Forelimb muscle (tissue), 1 donor: ENCODE data around the gene MRPS23. TPM values are rescaled to one million over a fixed set of nuclear protein-coding genes. Genes with fewer than 3 reads are reported as not detected.
"Not testable (repeated sequence)": the region's sequence is repeated elsewhere in the genome, so short reads cannot be mapped to it uniquely, and the experiment has no call there.

Source experiments
- DNase-seq: peaks from one replicate; pipeline ENCODE4 v3.0.0-alpha.2; 2013; ENCODE audit warnings: low read depth
- polyA plus RNA-seq: library from polyadenylated mRNA; unstranded; fragments of 120-200 nt; gene quantifications from one replicate; pipeline ENCODE4 v1.2.1, GENCODE V29; 2013; ENCODE audit not compliant: insufficient read length

The MRPS23 gene
- polyA plus RNA-seq, 1 donor, result 36.1 TPM

DNA sequence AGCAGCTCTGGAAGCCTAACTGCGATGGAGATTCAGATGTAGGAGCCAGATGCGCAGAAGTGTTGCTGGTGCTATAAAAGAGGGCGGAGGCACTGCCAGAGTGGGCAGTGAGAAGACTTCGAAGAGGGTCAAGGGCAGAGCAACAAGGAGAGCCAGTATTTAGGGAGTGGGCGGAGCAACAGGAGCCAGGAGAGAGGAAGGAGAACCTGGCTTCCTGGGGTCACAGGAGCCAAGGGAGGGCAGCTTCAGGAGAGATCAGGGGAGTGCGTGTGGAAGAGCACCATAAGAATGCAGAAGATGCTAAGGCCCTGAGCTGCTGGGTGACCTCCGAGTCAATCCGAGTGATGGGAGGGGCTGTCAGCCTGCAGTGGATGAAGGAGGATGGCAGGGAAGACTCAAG, 14.4 kb upstream of the MRPS23 start:
- no peak for DNase-seq

GRCh38 chr17:57862694-57863667, 13.1 kb upstream of the MRPS23 start:
- DNase-seq, result no peak

DNA sequence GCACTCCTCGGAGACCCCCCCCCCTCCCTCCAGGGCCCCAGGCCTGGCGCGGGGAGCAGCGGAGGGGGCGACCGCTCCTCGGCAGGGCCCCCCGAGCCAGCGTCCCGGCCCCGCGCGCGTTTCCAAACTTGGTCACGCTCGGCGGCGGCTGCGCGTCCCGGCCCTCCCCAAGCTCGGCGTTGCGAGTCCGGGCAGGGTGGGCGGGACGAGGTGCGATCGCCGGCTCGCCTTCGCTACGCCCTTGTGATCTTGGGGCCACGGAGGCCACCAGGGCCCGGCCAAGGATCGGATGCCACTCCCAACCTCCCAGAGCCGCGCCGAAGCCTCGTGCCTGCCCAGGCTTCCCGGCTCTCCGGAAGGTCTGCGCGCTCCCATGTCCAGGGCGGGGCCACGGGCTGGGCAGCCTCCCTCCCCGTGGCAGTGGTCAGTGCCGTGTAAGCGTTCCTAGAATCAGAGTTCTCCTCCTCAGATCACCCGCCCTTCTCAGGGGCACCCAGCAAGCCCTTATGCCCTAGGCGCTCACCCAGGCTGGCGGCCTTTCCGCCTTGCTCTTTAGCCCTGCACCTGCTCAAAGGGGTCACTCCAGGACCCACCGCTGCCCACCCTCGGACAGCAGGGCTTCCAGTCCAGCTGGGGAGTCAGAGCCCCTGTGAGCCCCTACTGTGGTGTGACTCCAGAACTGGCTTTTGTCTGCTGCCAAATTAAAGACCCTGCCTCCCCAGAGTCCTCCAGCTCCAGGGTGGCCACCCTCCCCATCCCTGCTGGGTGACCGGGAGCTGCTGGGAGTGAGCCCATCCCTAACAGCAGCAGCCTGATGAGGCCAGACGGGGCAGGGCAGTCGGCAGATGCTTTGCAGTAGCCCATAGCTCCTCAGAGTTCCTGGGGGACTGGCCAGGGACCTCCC, 12.2 kb upstream of the MRPS23 start:
- no peak for DNase-seq

DNA sequence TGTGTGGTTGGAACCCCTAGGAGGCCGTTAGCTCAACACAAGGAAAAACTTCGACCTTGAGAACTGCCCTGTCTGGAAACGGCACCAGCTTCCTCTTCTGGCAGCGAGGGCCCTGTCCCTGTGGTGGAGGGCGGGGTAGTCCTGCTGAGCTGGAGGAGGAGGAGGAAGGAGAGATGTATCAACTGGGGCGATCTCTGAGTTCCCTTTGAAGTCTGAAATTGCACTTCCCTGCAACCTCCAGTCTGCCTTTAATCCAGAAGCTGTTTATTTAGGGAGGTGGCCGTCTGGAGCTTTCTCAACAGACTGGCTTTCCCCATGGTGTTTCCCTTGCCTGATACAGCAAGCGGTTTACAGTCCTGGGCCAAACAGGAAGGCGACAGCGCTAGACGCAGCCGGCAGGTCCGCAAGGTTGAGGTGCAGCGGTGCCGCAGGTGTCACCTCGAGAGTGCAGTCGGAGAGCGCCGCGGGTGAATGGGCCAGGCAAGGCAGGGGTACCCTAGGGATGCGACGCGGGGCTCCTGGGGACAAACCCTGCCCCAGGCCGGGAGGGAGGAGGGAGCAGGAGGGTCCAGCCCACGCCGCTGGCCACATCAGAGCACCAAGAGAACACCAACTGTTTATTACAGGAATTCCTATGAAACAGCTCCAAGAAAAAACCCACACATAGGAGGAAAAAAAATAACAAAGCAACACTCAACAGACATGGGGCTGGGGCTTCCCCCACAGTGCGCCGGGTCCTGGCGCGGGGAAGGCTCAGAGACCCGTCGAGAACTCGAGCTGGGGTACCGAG, 11.4 kb upstream of the MRPS23 start:
- no peak for DNase-seq

GRCh38 chr17:57860414-57860999, 10.7 kb upstream of the MRPS23 start:
- no peak for DNase-seq

DNA sequence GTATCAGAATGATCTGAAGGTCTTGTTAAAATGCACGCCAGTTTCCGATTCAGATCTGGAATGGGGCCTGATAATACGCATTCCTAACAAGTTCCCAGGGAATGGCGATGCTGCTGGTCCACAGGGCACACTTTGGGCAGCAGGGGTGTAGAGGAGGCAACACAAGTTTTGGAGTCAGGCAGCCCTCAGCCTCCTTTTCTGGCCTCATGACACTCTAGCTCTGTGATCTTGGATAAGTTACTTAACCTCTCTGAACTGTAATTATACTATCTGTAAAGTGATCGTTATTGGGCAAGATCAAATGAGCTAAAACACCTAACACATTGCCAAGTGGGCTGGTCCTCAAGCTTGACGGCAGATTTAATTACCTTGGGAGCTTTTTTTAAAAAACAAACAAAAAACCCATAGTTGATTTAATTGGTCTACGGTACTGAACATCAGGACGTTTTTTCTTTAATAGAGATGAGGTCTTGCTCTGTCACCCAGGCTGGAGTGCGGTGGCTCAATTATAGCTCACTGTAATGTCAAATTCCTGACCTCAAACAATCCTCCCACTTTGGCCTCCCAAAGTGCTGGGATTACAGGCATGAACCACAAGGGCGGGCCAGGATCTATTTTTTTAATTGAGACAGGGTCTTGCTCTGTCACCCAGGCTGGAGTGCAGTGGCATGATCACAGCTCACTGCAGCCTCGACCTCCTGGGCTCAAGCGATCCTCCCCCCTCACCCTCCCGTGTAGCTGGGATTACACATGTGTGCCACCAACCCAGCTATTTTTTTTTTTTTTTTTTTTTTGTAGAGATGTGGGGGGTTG, 10.0 kb upstream of the MRPS23 start:
- no peak for DNase-seq

- DNase-seq, result no peak
Measured at GRCh38 chr17:57858838-57859237, 9.0 kb upstream of the MRPS23 start.

DNA sequence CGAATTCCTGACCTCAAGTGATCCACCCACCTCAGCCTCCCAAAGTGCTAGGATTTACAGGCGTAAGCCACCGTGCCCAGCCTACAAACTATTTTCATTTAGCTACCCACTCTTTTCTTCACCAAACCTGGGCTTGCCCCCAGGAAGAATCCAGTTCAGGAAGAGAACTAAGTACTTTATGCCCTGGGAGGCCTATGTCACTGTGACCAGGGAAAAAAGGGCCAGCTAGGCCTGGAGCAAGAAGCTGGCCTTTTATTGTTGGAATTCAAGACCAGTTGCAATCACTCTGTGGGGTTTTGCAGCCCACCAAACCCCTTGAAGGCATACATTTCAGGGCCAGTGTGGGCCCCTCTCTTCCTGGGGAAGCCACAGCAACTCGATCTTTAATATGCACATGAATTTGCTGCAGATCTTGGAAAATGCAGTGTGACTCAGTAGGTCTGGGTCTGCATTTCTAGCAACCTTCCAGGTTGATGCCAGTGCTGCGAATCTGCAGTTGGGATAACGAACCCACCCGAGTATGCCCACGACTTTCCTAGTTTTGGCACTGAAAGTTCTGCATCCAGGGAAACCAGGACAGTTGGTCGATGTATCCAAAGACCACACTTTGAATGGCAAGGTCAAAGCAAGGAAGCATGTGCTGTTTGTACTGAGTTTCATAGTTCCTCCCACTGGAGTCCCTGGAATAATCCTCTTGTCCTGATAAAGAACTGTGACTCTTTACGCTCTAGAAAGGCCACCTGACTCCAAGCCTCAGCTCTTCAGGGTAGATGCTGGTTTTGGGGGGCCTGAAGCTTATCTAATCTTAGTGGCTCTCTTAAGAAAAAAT, 7.2 kb upstream of the MRPS23 start:
- no peak for DNase-seq

GRCh38 chr17:57855391-57856035, 5.7 kb upstream of the MRPS23 start:
- no peak for DNase-seq

GRCh38 chr17:57853695-57854094, 3.9 kb upstream of the MRPS23 start:
- no peak for DNase-seq

DNA sequence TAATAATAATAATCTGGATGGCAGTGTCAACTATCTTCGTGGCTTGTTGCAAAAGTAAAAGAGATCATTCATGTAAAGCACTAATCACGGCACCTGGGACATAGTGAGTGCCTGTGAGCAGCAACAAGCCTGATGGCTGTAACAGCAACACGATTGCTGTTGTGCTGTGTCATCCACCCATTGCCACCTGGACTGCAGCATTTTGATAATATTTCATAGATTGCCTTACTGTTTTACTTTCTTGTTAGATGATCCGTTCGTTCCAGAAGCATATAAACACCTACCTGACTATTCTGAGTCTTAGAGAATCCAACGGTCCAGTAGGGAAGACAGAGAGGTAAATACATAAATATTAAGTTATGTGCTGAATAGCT, 3.1 kb upstream of the MRPS23 start:
- DNase-seq, result no peak

GRCh38 chr17:57852092-57852954, 2.5 kb upstream of the MRPS23 start:
- DNase-seq, result no peak

DNA sequence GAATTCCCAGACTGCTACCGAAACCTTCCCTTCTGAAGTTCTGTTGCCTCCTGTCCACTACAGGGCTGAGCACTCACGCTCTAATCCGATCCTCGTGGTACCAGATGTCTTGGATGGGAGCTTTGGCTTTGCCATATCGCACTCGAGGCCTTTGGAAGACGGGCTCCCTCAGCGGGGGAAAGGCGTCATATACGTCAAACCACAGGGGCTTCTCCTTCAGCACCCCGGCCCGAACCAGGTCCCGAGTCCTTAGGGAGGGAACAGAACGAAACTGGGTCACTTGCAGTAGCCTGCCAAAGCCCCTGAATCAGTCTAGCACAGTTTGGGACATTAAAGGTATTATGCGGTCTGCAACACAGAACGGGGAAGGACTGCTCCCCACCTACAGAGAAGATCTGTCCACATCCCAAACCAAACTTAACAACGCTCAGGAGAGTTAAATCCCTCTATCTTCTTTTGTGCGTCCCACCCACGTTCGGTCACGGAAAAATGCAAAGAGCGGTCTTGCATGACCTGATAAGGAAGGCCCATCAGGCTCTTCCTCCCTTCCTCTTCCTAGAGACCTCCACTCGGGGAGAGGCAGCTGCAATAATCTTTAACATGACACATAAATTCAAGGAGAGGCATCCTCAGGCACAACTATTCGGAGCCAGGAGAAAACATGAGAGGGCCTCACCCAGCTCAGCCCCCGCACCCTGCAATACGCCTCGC, 526 bp downstream of the MRPS23 start:
- no peak for DNase-seq

DNA sequence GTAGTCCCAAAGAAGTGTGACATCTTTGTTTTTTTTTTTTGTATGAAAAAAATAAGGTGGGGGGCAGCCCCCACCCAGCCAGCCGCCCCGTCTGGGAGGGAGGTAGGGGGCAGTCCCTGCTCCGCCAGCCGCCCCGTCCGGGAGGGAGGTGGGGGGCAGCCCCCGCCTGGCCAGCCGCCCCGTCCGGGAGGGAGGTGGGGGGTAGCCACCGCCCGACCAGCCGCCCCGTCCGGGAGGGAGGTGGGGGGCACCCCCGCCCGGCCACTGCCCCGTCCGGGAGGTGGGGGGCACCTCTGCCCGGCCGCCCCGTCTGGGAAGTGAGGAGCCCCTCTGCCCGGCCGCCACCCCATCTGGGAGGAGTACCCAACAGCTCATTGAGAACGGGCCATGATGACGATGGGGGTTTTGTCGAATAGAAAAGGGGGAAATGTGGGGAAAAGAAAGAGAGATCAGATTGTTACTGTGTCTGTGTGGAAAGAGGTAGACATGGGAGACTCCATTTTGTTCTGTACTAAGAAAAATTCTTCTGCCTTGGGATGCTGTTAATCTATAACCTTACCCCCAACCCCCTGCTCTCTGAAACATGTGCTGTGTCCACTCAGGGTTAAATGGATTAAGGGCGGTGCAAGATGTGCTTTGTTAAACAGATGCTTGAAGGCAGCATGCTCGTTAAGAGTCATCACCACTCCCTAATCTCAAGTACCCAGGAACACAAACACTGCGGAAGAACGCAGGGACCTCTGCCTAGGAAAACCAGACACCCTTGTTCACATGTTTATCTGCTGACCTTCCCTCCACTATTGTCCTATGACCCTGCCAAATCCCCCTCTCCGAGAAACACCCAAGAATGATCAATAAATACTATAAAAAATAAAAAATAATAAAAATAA, 3.5 kb downstream of the MRPS23 start:
- DNase-seq, result not testable (repeated sequence)

- DNase-seq, result no peak
Measured at GRCh38 chr17:57842280-57842679, 7.6 kb downstream of the MRPS23 start.

- no peak for DNase-seq
Measured at GRCh38 chr17:57839571-57839923, 10.3 kb downstream of the MRPS23 start.
